ENCODE results near the gene ALDH1L1. TPM values are rescaled to one million over a fixed set of nuclear protein-coding genes. Genes with fewer than 3 reads are reported as not detected.
A peak's percentile ranks its signal among the peaks of the same experiment; 100 is the strongest.

The ALDH1L1 gene
- total and polyA plus RNA-seq, 2 of the 13 experiments (the other 11 are each of a cell fraction or from before 2014, with no cell fraction given): 11.2 to 28.7 TPM

GRCh38 chr3:126056681-126057500 lies 123.5 kb downstream of the ALDH1L1 start (continued):
- TF ChIP-seq ZBTB43 (CRISPR knock-in tag; conservative IDR thresholded peaks at IDR 0.05) (peak; percentile 39; the same call in 1 of the 2 replicates), ZNF253 (CRISPR knock-in tag; IDR thresholded peaks at IDR 0.05; ENCODE audit: borderline replicate concordance) (no peak), ZNF766 (CRISPR knock-in tag; IDR thresholded peaks at IDR 0.05; ENCODE audit: borderline replicate concordance) (no peak), MTERF4 (CRISPR knock-in tag; IDR thresholded peaks at IDR 0.05) (0 out of 2 replicates have a peak, but pooled peaks have one; percentile 37), ZNF275 (CRISPR knock-in tag; IDR thresholded peaks at IDR 0.05; ENCODE audit: borderline replicate concordance) (no peak), NR2F1 (CRISPR knock-in tag; IDR thresholded peaks at IDR 0.05) (no peak), ZNF564 (CRISPR knock-in tag; IDR thresholded peaks at IDR 0.05) (no peak), AKNA (CRISPR knock-in tag; IDR thresholded peaks at IDR 0.05; ENCODE audit: borderline replicate concordance) (no peak), MEIS1 (CRISPR knock-in tag; IDR thresholded peaks at IDR 0.05; ENCODE audit: borderline replicate concordance) (no peak), ZNF652 (CRISPR knock-in tag; IDR thresholded peaks at IDR 0.05; ENCODE audit: borderline replicate concordance, low read depth) (no peak), NR2C2 (CRISPR knock-in tag; IDR thresholded peaks at IDR 0.05; ENCODE audit: borderline replicate concordance) (no peak; the same call in 1 of the 2 replicates), ZNF501 (CRISPR knock-in tag; IDR thresholded peaks at IDR 0.05) (no peak), ZFP36 (IDR thresholded peaks at IDR 0.05; ENCODE audit: borderline replicate concordance, low read depth, low read length, partially characterized antibody) (no peak), HMGXB4 (CRISPR knock-in tag; IDR thresholded peaks at IDR 0.05; ENCODE audit: borderline replicate concordance in 1 of 2, low read depth in 1 of 2) (peak in 1 of 2 experiments; percentile 45; a peak in 1 of 4 replicates), BRF2 (CRISPR knock-in tag; IDR thresholded peaks at IDR 0.05) (no peak)

All from HepG2 (cell line).